Uterus (tissue), 4 donors: ENCODE measurements around the gene KIT. TPM values are rescaled to one million over a fixed set of nuclear protein-coding genes. Genes with fewer than 3 reads are reported as not detected.

ENCODE experiments used
- DNase-seq, 2 donors: peaks; one replicate each; pipeline ENCODE4 v3.0.0-alpha.2; 2019 to 2020
- H3K27ac ChIP-seq, 2 donors: fragments of 200-600 bp; sonication (generic); 1 replicate in 1 of 2; 2 replicates in 1 of 2; pipeline ENCODE4 v1.5.1; 2016 to 2018
- H3K27me3 ChIP-seq, 2 donors: fragments of 200-600 bp; sonication (generic); one replicate each; pipeline ENCODE4 v1.5.1; 2018 to 2019; ENCODE audit warnings: control low read depth in 1 of 2
- H3K36me3 ChIP-seq, 2 donors: fragments of 200-600 bp; sonication (generic); one replicate each; pipeline ENCODE4 v1.5.1; 2019; ENCODE audit warnings: control low read depth in 1 of 2
- H3K4me1 ChIP-seq, 2 donors: fragments of 200-600 bp; sonication (generic); one replicate each; pipeline ENCODE4 v1.5.1; 2018 to 2019; ENCODE audit warnings: control low read depth in 1 of 2
- H3K4me3 ChIP-seq, 2 donors: fragments of 200-600 bp; sonication (generic); 1 replicate in 1 of 2; 2 replicates in 1 of 2; pipeline ENCODE4 v1.5.1; 2018 to 2019; ENCODE audit warnings: mild to moderate bottlenecking in 1 of 2
- H3K9me3 ChIP-seq, 2 donors: fragments of 200-600 bp; sonication (generic); one replicate each; pipeline ENCODE4 v1.5.1; 2019; ENCODE audit warnings: control low read depth in 1 of 2
- POLR2A ChIP-seq, 2 donors: fragments of 450-650 bp; IDR thresholded peaks; one replicate each; pipeline ENCODE4 v1.6.1; 2016; ENCODE audit warnings: antibody characterized with exemption in 2 of 2, mild to moderate bottlenecking in 1 of 2, moderate library complexity in 1 of 2
- intact Hi-C: fragments of 100-400 bp; cut with DNase I; formaldehyde crosslinking; loops from one replicate; pipeline ENCODE4 v1.15.1; 2023; ENCODE audit warnings: low total_unique reads
- total RNA-seq, 4 donors: library from RNA; depleted of rRNA in 3 of 4; stranded (reverse); fragments of >200 nt in 3 of 4; gene quantifications; one replicate each; pipeline versions ENCODE4 v1.1.0 to v1.2.4, GENCODE V29; 2014 to 2023
- TF ChIP-seq, protein P1 (sequence below), 4 experiments: fragments of 200-600 bp in 2 of 4; fragments of 450-650 bp in 2 of 4; sonication (generic) in 2 of 4; IDR thresholded peaks; one replicate each; pipeline ENCODE4 v1.5.1; 2016 to 2019; ENCODE audit warnings: antibody characterized with exemption in 4 of 4, mild to moderate bottlenecking in 2 of 4, moderate library complexity in 1 of 4
- donor health status: DM: yes; HTN: yes; CAD: no.

The KIT gene
- total RNA-seq, 4 donors from 2014 or later = 6.4 to 69.9 (median 40.3) TPM

DNA sequence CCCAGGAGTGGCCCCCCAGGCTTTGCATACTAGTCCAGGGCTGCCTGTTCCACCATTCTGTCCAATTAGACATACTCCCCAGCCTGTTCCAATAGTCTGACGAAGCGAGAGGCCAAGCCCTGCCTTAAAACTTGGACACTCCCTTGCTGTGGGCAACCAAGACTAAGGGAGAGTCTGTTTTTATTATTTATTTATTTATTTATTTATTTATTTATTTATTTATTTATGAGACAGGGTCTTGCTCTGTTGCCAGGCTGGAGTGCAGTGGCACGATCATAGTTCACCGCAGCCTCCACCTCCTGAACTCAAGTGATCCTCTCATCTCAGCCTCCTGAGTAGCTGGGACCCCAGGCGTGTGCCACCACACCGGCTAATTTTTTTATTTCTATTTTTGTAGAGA, 6.6 kb downstream of the KIT start:
- no peaks in the 10 kb centered on the region for H3K27me3 ChIP-seq
- no peaks in the 10 kb centered on the region for H3K4me1 ChIP-seq
- no peak overlapping the region for H3K4me3 ChIP-seq
- DNase-seq = no peak
- H3K27ac ChIP-seq = no peak overlapping the region
- H3K36me3 ChIP-seq = no peaks in the 10 kb centered on the region
- H3K9me3 ChIP-seq = no peaks in the 10 kb centered on the region
- TF ChIP-seq, protein P1, sequence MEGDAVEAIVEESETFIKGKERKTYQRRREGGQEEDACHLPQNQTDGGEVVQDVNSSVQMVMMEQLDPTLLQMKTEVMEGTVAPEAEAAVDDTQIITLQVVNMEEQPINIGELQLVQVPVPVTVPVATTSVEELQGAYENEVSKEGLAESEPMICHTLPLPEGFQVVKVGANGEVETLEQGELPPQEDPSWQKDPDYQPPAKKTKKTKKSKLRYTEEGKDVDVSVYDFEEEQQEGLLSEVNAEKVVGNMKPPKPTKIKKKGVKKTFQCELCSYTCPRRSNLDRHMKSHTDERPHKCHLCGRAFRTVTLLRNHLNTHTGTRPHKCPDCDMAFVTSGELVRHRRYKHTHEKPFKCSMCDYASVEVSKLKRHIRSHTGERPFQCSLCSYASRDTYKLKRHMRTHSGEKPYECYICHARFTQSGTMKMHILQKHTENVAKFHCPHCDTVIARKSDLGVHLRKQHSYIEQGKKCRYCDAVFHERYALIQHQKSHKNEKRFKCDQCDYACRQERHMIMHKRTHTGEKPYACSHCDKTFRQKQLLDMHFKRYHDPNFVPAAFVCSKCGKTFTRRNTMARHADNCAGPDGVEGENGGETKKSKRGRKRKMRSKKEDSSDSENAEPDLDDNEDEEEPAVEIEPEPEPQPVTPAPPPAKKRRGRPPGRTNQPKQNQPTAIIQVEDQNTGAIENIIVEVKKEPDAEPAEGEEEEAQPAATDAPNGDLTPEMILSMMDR (IDR thresholded peaks at IDR 0.05) = no peak
- TF ChIP-seq POLR2A (IDR thresholded peaks at IDR 0.05) = no peak
- intact Hi-C loops = no loop called here

DNA sequence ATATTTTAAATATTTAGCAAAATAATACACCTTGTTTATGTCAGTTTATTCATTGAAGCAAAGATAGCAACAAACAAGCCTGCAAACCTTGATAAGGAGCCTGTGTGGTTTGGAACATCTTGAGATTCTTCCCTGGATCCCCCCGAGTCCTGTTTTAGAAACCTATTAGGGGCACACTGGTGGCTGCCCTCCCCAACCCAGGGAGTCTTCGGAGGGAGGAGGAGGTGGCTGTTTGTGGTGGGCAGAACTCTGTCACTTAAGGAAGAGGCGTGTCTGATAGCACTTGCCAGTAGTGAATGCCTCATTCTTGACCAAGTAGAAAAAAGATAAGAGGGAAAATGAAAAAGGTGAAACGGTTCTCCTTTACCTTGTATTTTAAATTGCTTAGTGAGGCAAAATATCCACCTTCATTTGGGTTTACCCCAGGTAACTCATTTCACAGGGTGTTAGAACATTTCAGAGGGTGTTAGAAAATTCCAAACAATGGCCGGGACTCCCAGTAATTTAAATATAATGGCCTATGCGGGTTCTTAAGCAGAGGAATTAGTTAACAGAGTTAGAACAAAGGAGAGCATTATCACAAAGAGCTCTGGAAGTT, 10.4 kb downstream of the KIT start:
- intact Hi-C loops = no loop called here
- H3K36me3 ChIP-seq = no peaks in the 10 kb centered on the region
- TF ChIP-seq POLR2A (IDR thresholded peaks at IDR 0.05) = no peak
- TF ChIP-seq, protein P1 (IDR thresholded peaks at IDR 0.05) = no peak
- no peaks in the 10 kb centered on the region for H3K27me3 ChIP-seq
- no peaks in the 10 kb centered on the region for H3K4me1 ChIP-seq
- H3K4me3 ChIP-seq = no peak overlapping the region
- H3K9me3 ChIP-seq = no peaks in the 10 kb centered on the region
- H3K27ac ChIP-seq = no peak overlapping the region
- DNase-seq = no peak

DNA sequence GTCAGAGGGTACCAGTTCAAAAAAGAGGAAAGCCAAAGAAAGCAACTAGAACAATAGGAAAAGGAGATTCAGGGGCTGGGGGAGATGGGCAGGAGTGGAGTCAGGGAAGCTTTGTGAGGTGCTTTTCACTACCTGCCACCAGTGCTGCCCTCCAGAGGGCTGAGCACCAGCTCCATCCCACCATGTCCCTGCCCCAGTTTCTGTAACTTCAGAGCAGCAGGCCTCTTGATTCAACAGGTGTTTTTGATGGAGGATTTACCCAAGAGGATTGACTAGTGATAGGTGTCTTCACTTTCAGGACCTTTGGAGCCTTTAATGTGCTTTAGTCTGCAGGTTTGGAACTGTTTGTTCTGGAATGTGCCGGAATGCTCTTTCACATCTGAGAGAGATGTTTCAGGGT, 12.1 kb downstream of the KIT start:
- no peaks in the 10 kb centered on the region for H3K27me3 ChIP-seq
- no peaks in the 10 kb centered on the region for H3K4me1 ChIP-seq
- H3K4me3 ChIP-seq = no peak overlapping the region
- no peaks in the 10 kb centered on the region for H3K9me3 ChIP-seq
- no peak for DNase-seq
- no peak for TF ChIP-seq POLR2A (IDR thresholded peaks at IDR 0.05)
- TF ChIP-seq, protein P1 (IDR thresholded peaks at IDR 0.05) = no peak
- no peak overlapping the region for H3K27ac ChIP-seq
- intact Hi-C loops = no loop called here
- H3K36me3 ChIP-seq = no peaks in the 10 kb centered on the region

DNA sequence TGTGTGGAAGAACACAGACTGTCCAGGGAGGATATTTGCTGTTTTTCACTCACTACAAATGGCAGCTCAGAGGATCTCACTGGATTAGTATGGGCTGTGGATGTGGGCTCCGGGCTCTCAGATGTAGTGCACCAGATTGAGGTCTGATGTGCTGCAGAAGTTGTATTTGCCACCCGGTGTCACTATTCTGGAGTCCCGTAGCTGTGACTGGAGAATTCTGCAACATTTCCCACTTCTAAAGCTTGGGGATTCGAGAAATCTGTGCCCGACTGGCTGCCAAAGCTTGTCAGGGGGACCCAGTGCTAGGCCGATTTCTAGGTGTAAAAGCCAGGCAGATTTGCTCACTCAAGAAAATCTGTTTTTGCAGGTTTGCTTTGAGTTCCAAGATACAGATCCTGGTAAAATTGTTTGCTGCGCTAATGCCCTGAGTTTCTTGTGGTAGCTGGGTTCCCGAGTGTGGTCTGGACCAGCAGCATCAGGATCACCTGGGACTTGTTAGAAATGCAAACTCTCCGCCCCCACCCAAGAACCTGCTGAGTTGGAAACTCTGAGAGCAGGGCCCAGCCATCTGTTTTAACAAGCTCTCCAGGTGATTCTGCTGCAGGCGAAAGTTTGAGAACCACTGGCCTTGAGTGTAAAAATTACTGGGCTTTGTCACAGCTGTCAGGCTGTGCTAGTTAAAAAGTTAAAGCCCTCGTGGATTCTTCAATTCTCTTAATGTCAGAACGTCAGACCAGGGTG, 18.1 kb downstream of the KIT start:
- TF ChIP-seq, protein P1 (IDR thresholded peaks at IDR 0.05) = no peak
- no peak for TF ChIP-seq POLR2A (IDR thresholded peaks at IDR 0.05)
- H3K4me1 ChIP-seq = no peaks in the 10 kb centered on the region
- DNase-seq = no peak

DNA sequence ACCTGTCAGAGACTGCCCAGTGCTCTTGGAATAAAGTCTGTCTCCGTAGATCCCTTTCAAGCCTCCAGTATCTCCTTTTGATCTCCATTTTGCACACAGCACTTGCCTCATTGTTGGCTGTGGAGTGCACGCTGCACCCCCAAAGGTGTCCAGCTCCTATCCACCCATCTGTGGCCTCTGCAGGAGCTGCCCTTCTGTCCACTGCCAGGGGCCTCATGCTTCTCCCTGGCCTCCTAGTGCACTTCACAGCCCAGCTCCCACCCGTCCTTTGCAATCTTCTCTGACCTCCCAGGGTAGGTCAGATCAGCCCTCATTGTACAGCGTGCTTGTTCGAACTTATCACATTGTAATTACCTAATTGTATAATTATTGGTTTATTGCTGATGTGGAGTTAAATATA, 18.9 kb downstream of the KIT start:
- intact Hi-C loops = no loop called here
- H3K36me3 ChIP-seq = no peaks in the 10 kb centered on the region
- H3K9me3 ChIP-seq = no peaks in the 10 kb centered on the region
- no peak overlapping the region for H3K27ac ChIP-seq
- DNase-seq = no peak
- TF ChIP-seq, protein P1 (IDR thresholded peaks at IDR 0.05) = no peak
- TF ChIP-seq POLR2A (IDR thresholded peaks at IDR 0.05) = no peak
- H3K27me3 ChIP-seq = no peaks in the 10 kb centered on the region
- no peaks in the 10 kb centered on the region for H3K4me1 ChIP-seq
- no peak overlapping the region for H3K4me3 ChIP-seq

More for the DNA sequence above, 18.1 kb downstream of the KIT start:
- Histone ChIP-seq H3K9me3 (no peaks in the 10 kb centered on the region), H3K27me3 (no peaks in the 10 kb centered on the region), H3K27ac (no peak overlapping the region), H3K36me3 (no peaks in the 10 kb centered on the region), H3K4me3 (no peak overlapping the region)
- intact Hi-C loops = no loop called here
